IMR-90 (cell line): ENCODE measurements around the gene CARS2. TPM values are rescaled to one million over a fixed set of nuclear protein-coding genes. Genes with fewer than 3 reads are reported as not detected.
"Not testable (repeated sequence)": the region's sequence is repeated elsewhere in the genome, so short reads cannot be mapped to it uniquely, and the experiment has no call there.

Experiments used
- ATAC-seq: fragments of 200-7000 bp; cut with Tn5 transposase; 2 replicates; pipeline ENCODE4 v1.9.1; 2020; ENCODE audit warnings: low read depth, mild to moderate bottlenecking, moderate library complexity
- BruUV-seq: library from RNA; stranded (reverse); fragments of 400-500 nt; replicated peaks from 2 replicates; lab custom pipeline; 2021; lab: Mats Ljungman, UMichigan
- CTCF ChIA-PET: fragments of 300-600 bp; formaldehyde crosslinking; extraction: SDS; loops from one replicate; lab custom pipeline; 2021; ENCODE audit warnings: antibody characterized with exemption; lab: Yijun Ruan, JAX
- POLR2A ChIA-PET: fragments of 300-600 bp; sonication (Branson Sonifier 250); formaldehyde crosslinking; loops from one replicate; lab custom pipeline; 2022; ENCODE audit warnings: antibody characterized with exemption; ENCODE audit not compliant: unreplicated experiment; lab: Charles Lee
- DNase-seq: peaks from one replicate; pipeline ENCODE4 v3.0.0; 2013
- H2AFZ ChIP-seq: replicated peaks from 2 replicates; pipeline ENCODE3; 2013; ENCODE audit warnings: low read length, mild to moderate bottlenecking; ENCODE audit not compliant: poor library complexity
- H2AK5ac ChIP-seq: 2 replicates; pipeline ENCODE4 v1.6.1; 2013; ENCODE audit warnings: low read depth, low read length, inconsistent platforms
- H2AK9ac ChIP-seq: replicated peaks from 2 replicates; pipeline ENCODE3; 2013; ENCODE audit warnings: mild to moderate bottlenecking, low read depth, low read length, moderate library complexity; ENCODE audit not compliant: poor library complexity
- H2BK120ac ChIP-seq: 2 replicates; pipeline ENCODE4 v1.6.1; 2013; ENCODE audit warnings: low read depth, low read length, inconsistent platforms
- H2BK15ac ChIP-seq: 3 replicates; pipeline ENCODE4 v1.6.1; 2013; ENCODE audit warnings: low read depth, low read length, inconsistent platforms
- H2BK20ac ChIP-seq: 2 replicates; pipeline ENCODE4 v1.6.1; 2013; ENCODE audit warnings: low read depth, mild to moderate bottlenecking, inconsistent platforms, low read length, moderate library complexity
- H2BK5ac ChIP-seq: 2 replicates; pipeline ENCODE4 v1.6.1; 2013; ENCODE audit warnings: mild to moderate bottlenecking, low read depth, low read length, inconsistent platforms; ENCODE audit not compliant: poor library complexity, severe bottlenecking
- H3K14ac ChIP-seq: replicated peaks from 2 replicates; pipeline ENCODE4 v1.6.1; 2013; ENCODE audit warnings: low read depth, low read length, inconsistent platforms
- H3K18ac ChIP-seq: 2 replicates; pipeline ENCODE4 v1.6.1; 2013; ENCODE audit warnings: low read depth, low read length, control low read depth
- H3K23ac ChIP-seq: 2 replicates; pipeline ENCODE4 v1.6.1; 2013; ENCODE audit warnings: low read depth, low read length, inconsistent platforms
- H3K27ac ChIP-seq: 2 replicates; pipeline ENCODE4 v1.5.1; 2013; ENCODE audit warnings: mild to moderate bottlenecking, control low read depth, low read length; ENCODE audit not compliant: insufficient read depth
- H3K27me3 ChIP-seq: 2 replicates; pipeline ENCODE4 v1.6.1; 2013; ENCODE audit warnings: low read length; ENCODE audit not compliant: control insufficient read depth, insufficient read depth
- H3K36me3 ChIP-seq: 2 replicates; pipeline ENCODE4 v1.6.1; 2013; ENCODE audit warnings: low read length, mixed read lengths; ENCODE audit not compliant: control insufficient read depth, insufficient read depth
- H3K4ac ChIP-seq: 2 replicates; pipeline ENCODE4 v1.6.1; 2013; ENCODE audit warnings: low read depth, low read length, inconsistent platforms
- H3K4me1 ChIP-seq: 2 replicates; pipeline ENCODE4 v1.6.1; 2013; ENCODE audit warnings: low read length, mixed read lengths; ENCODE audit not compliant: control insufficient read depth, insufficient read depth
- H3K4me2 ChIP-seq: 2 replicates; pipeline ENCODE4 v1.6.1; 2013; ENCODE audit warnings: low read depth, mild to moderate bottlenecking, control low read depth, low read length, moderate library complexity
- H3K4me3 ChIP-seq: 2 replicates; pipeline ENCODE4 v1.5.1; 2013; ENCODE audit warnings: low read depth, mild to moderate bottlenecking, control low read depth, low read length, moderate library complexity; ENCODE audit not compliant: insufficient read depth
- H3K56ac ChIP-seq: 2 replicates; pipeline ENCODE4 v1.6.1; 2013; ENCODE audit warnings: low read length, inconsistent platforms; ENCODE audit not compliant: insufficient read depth; ENCODE audit errors: extremely low read depth
- H3K79me1 ChIP-seq, 2 experiments: 2 replicates each; pipeline ENCODE4 v1.6.1; 2013; ENCODE audit warnings: low read length in 2 of 2, inconsistent platforms in 1 of 2, low read depth in 1 of 2
- H3K9ac ChIP-seq: 2 replicates; pipeline ENCODE4 v1.6.1; 2013; ENCODE audit warnings: low read depth, low read length, control low read depth
- H3K9me1 ChIP-seq: 2 replicates; pipeline ENCODE4 v1.6.1; 2013; ENCODE audit warnings: low read length, inconsistent platforms; ENCODE audit not compliant: insufficient read depth
- H3K9me3 ChIP-seq: 2 replicates; pipeline ENCODE4 v1.6.1; 2013; ENCODE audit warnings: low read length; ENCODE audit not compliant: control insufficient read depth, insufficient read depth
- H4K20me1 ChIP-seq: 2 replicates; pipeline ENCODE4 v1.6.1; 2013; ENCODE audit warnings: low read length, inconsistent platforms; ENCODE audit not compliant: insufficient read depth
- H4K5ac ChIP-seq: 2 replicates; pipeline ENCODE4 v1.6.1; 2013; ENCODE audit warnings: mild to moderate bottlenecking, low read depth, low read length, control low read depth
- H4K8ac ChIP-seq, 2 experiments: 2 replicates each; pipeline ENCODE4 v1.6.1; 2013; ENCODE audit warnings: low read depth in 2 of 2, low read length in 2 of 2, control low read depth in 1 of 2, inconsistent platforms in 1 of 2
- H4K91ac ChIP-seq: 2 replicates; pipeline ENCODE4 v1.6.1; 2013; ENCODE audit warnings: low read depth, low read length, inconsistent platforms; ENCODE audit not compliant: insufficient read depth
- WGBS, 2 experiments: methylation state at CpG; one replicate each; pipeline versions ENCODE4 v1.1.5 to v1.1.7; 2013; ENCODE audit warnings: missing lambda C conversion rate in 2 of 2; ENCODE audit not compliant: insufficient read length in 1 of 2; ENCODE audit errors: extremely low coverage in 2 of 2; 5-methylcytosine and 5-hydroxymethylcytosine counted together
- dilution Hi-C: fragments of 300-500 bp; cut with HindIII; formaldehyde crosslinking; loops from one replicate; pipeline ENCODE4 v1.14.3; 2018; ENCODE audit warnings: low sequenced_read_pairs; ENCODE audit not compliant: unreplicated experiment
- in situ Hi-C: fragments of 300-500 bp; cut with MboI; formaldehyde crosslinking; loops from 3 replicates; pipeline ENCODE4 v1.14.3; 2019; ENCODE audit warnings: low sequenced_read_pairs, inconsistent platforms, mixed read lengths
- intact Hi-C: fragments of 100-400 bp; cut with micrococcal nuclease; formaldehyde crosslinking; loops from 2 replicates; pipeline ENCODE4 v1.10.0; 2022
- polyA plus RNA-seq, 3 experiments: library from polyadenylated mRNA; depleted of rRNA; stranded (reverse); fragments of >200 nt; gene quantifications; 2 replicates each; pipeline ENCODE4 v1.2.3, GENCODE V29; 2012; ENCODE audit warnings: low replicate concordance in 1 of 3
- total RNA-seq: library from RNA; depleted of rRNA; stranded (reverse); fragments of >200 nt; gene quantifications from 2 replicates; pipeline ENCODE4 v1.2.3, GENCODE V29; 2012

CARS2 gene
- total and polyA plus RNA-seq, 2 of the 4 experiments (the other 2 are of a cell fraction) = 76.2 to 76.4 TPM

DNA sequence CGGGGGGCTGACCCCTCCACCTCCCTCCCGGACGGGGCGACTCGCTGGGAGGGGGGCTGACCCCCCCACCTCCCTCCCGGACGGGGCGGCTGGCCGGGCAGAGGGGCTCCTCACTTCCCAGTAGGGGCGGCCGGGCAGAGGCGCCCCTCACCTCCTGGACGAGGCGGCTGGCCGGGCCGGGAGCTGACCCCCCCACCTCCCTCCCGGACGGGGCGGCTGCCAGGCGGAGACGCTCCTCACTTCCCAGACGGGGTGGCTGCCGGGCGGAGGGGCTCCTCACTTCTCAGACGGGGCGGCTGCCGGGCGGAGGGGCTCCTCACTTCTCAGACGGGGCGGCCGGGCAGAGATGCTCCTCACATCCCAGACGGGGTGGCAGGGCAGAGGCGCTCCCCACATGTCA, 99.6 kb downstream of the CARS2 start:
- H3K56ac ChIP-seq, POLR2A ChIA-PET, H3K4me3 ChIP-seq, CTCF ChIA-PET, H3K18ac ChIP-seq, H2BK120ac ChIP-seq, H3K79me1 ChIP-seq, DNase-seq, H3K4ac ChIP-seq, H3K14ac ChIP-seq, H2BK5ac ChIP-seq, H4K20me1 ChIP-seq, H3K9me3 ChIP-seq, H3K36me3 ChIP-seq, H3K9me1 ChIP-seq, H3K9ac ChIP-seq, H4K5ac ChIP-seq, H2AK5ac ChIP-seq, H3K27me3 ChIP-seq, BruUV-seq, ATAC-seq, H2BK15ac ChIP-seq, H3K27ac ChIP-seq, H2BK20ac ChIP-seq, dilution Hi-C loops, in situ Hi-C loops, H4K91ac ChIP-seq, H4K8ac ChIP-seq, H3K4me1 ChIP-seq, intact Hi-C loops, H2AK9ac ChIP-seq, H2AFZ ChIP-seq, H3K23ac ChIP-seq, H3K4me2 ChIP-seq: not testable (repeated sequence)
- WGBS, 2 experiments = no CpG with 5 or more reads among the region's 33 CpGs
